ENCODE measurements around the gene RNF220.

GRCh38 chr1:44537538-44537937 lies 132.5 kb downstream of the RNF220 start:
- TF ChIP-seq CTCF (IDR thresholded peaks at IDR 0.05; ENCODE audit: poor library complexity) (no peak), EZH2 (IDR thresholded peaks at IDR 0.05; ENCODE audit: borderline replicate concordance) (no peak)
